ENCODE measurements around the gene SH3BP1. TPM values are rescaled to one million over a fixed set of nuclear protein-coding genes. Genes with fewer than 3 reads are reported as not detected.

SH3BP1 gene
- total and polyA plus RNA-seq, 2 of the 8 experiments (the other 6 are each of a cell fraction or from before 2014, with no cell fraction given) = 23.9 to 40.3 TPM

DNA sequence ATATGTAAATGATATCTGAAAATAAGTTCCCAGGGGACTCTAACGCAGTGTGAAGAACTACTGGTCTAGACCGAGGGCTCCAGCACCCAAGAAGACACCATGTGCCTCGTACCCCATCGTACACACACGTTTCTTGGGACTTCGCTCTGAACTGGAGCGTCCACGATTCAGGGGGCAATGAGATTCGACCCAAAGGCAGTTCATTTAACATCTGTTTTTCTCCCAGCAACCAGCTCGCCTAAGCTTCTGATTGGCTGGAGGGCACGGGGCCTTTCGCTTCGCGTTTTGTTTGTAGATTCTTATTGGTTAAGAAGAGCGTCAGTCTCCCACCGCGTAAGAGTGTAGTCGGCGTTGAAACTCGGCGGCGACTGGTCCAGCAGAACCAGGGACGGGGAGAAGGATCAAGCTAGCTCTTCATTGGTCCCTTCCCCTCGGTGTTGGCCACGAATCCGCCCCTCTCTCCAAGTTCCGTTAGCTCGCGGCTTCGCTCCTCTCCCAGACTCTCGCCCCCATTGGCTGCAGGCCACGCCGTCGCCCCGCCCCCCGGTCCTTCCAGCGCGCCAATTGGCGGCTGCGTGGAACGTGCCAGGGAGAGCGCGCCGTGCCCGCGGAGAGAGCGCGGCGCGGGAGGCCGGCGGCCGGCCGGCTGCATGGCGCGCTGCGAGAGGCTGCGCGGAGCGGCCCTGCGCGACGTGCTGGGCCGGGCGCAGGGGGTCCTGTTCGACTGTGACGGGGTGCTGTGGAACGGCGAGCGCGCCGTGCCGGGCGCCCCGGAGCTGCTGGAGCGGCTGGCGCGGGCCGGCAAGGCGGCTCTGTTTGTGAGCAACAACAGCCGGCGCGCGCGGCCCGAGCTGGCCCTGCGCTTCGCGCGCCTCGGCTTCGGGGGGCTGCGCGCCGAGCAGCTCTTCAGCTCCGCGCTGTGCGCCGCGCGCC lies 18.9 kb downstream of the SH3BP1 start, which contains the start of gene PDXP (continued):
- TF ChIP-seq, protein P1, sequence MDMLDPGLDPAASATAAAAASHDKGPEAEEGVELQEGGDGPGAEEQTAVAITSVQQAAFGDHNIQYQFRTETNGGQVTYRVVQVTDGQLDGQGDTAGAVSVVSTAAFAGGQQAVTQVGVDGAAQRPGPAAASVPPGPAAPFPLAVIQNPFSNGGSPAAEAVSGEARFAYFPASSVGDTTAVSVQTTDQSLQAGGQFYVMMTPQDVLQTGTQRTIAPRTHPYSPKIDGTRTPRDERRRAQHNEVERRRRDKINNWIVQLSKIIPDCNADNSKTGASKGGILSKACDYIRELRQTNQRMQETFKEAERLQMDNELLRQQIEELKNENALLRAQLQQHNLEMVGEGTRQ (IDR thresholded peaks at IDR 0.05; ENCODE audit: low read length) = peak; percentile 24; the same call in 1 of the 2 replicates
- TF ChIP-seq CBX8 (IDR thresholded peaks at IDR 0.05; ENCODE audit: borderline replicate concordance, low read depth, low read length) = no peak
- TF ChIP-seq CREB1 (IDR thresholded peaks at IDR 0.05) = peak; percentile 85

Measured in H1 (cell line).